ENCODE data around the gene CMIP. TPM values are rescaled to one million over a fixed set of nuclear protein-coding genes. Genes with fewer than 3 reads are reported as not detected.

The CMIP gene
- total and polyA plus RNA-seq, 3 donors from 2014 or later, result 34.9 to 72.5 (median 42.0) TPM

DNA sequence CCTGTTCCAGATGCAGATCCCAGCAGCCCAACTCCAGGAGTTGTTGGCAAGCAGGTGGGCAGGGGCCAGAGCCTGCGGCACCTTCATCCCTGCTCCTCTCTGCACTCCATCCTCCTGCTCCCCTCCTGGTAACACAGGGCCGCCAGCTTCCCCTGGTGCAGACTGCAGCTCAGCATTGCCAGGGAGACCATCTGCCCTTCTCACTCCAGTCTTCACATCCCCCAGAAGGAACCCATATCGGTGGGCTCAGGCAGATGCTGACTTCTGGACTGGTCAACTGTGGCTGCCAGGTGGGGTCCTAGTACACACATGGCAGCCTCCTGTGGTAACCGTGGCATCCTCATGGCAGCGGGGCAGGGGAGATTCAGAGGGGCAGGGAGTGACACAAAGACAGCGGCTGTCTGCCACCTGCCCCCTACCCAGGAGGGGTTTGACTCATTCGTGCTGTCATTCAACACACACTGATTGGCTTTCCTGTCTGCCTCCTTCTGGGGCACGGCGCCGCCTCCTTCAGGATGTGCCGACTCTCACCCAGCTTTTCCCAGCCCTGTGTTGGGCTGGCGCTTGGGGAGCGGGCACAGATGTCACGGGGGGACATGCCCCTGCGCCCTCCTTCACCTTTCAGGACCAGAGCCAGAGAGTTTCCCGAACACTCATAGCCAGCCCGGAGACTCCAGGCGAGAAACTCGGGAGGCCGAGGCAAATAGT, 120.9 kb downstream of the CMIP start:
- intact Hi-C loops (cut with DNase I; ENCODE audit: low total_unique reads), result no loop called here
- no peak for TF ChIP-seq POLR2A (IDR thresholded peaks at IDR 0.05)
- TF ChIP-seq, protein P1, sequence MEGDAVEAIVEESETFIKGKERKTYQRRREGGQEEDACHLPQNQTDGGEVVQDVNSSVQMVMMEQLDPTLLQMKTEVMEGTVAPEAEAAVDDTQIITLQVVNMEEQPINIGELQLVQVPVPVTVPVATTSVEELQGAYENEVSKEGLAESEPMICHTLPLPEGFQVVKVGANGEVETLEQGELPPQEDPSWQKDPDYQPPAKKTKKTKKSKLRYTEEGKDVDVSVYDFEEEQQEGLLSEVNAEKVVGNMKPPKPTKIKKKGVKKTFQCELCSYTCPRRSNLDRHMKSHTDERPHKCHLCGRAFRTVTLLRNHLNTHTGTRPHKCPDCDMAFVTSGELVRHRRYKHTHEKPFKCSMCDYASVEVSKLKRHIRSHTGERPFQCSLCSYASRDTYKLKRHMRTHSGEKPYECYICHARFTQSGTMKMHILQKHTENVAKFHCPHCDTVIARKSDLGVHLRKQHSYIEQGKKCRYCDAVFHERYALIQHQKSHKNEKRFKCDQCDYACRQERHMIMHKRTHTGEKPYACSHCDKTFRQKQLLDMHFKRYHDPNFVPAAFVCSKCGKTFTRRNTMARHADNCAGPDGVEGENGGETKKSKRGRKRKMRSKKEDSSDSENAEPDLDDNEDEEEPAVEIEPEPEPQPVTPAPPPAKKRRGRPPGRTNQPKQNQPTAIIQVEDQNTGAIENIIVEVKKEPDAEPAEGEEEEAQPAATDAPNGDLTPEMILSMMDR (IDR thresholded peaks at IDR 0.05), result no peak
- H3K27ac ChIP-seq, result no peak overlapping the region
- no peaks in the 10 kb centered on the region for H3K9me3 ChIP-seq
- 88 to 96% methylated on average over 20 of the region's 20 CpGs for WGBS, 2 donors
- H3K4me3 ChIP-seq, result no peak overlapping the region
- no peaks in the 10 kb centered on the region for H3K4me1 ChIP-seq
- no peaks in the 10 kb centered on the region for H3K36me3 ChIP-seq (ENCODE audit: low read depth, missing control alignments)
- DNase-seq, result no peak
- no peaks in the 10 kb centered on the region for H3K27me3 ChIP-seq

DNA sequence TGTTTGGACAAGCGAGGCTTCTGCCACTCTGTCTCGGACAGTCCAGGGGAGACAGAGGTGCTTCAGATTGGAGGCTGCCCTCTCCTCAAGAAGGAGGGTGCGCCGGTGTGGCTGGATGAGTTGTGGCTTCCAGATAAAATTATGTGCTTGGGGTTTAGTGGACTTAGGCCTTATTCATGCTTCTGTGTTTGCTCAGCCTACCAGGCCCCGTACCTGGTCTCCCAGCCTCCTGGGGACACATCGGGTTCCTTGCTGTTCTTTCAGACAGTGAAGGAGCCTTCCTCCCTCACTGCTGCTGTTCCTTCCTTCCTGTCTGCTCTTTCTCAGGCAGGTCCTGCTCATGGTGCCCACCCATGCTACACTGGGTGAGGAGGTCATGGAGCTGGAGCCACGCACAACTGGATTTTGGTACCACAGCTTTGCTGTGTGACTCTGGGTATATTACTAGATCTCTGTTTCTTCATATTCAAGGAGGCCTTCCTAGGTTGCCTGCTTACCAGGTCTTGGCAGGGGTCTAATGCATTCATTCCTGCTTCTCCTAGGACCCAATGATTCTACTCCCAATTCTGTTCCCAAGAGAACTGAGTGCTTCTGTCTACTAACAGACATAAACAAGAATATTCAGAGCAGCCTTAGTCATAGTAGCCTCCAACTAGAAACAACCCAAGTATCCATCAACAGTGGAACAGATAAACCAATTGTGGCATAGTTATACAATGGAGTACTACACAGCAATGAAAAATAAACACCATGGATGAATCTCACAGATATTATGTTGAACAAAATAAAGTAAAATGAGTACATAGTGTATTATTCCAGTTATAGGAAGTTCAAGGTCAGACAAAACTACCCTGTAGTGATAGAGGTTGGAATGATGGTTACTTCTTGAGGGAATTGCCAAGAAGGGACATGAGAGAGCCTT, 121.7 kb downstream of the CMIP start:
- no peaks in the 10 kb centered on the region for H3K4me1 ChIP-seq
- intact Hi-C loops (cut with DNase I; ENCODE audit: low total_unique reads), result no loop called here

DNA sequence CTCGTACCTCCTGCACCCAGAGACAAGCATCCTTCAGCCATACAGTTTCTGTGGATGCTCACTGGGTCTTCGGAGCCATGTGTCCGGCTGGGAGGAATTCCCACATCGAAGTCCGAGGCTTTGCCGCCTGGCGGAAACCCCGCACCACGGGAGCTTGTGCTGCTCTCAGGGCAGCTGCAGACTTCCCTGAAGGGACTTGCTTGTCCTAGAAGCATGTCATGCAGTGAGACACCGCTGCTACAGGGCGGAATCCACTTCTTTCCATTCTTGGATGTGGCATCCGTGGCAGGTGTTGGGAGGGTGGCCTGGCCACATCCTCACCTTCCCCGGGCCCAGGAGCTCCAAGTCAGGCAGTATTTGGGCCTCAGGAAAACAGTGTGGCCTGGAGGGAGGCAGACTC, 122.5 kb downstream of the CMIP start:
- Histone ChIP-seq H3K36me3 (ENCODE audit: low read depth, missing control alignments) (no peaks in the 10 kb centered on the region), H3K4me1 (peaks cover 4% of the 10 kb centered on the region), H3K4me3 (no peak overlapping the region), H3K27ac (no peak overlapping the region), H3K27me3 (no peaks in the 10 kb centered on the region), H3K9me3 (no peaks in the 10 kb centered on the region)
- intact Hi-C loops (cut with DNase I; ENCODE audit: low total_unique reads), result no loop called here
- DNase-seq, result no peak
- 87 to 89% methylated on average over 12 to 13 of the region's 13 CpGs for WGBS, 2 donors
- TF ChIP-seq, protein P1 (IDR thresholded peaks at IDR 0.05), result no peak
- no peak for TF ChIP-seq POLR2A (IDR thresholded peaks at IDR 0.05)

More for the DNA sequence above, 121.7 kb downstream of the CMIP start:
- TF ChIP-seq POLR2A (IDR thresholded peaks at IDR 0.05), result no peak
- TF ChIP-seq, protein P1 (IDR thresholded peaks at IDR 0.05), result no peak
- no peak for DNase-seq
- no peaks in the 10 kb centered on the region for H3K27me3 ChIP-seq
- H3K27ac ChIP-seq, result no peak overlapping the region
- 94 to 100% methylated on average over 7 of the region's 7 CpGs for WGBS, 2 donors
- H3K36me3 ChIP-seq (ENCODE audit: low read depth, missing control alignments), result no peaks in the 10 kb centered on the region
- no peaks in the 10 kb centered on the region for H3K9me3 ChIP-seq
- H3K4me3 ChIP-seq, result no peak overlapping the region

DNA sequence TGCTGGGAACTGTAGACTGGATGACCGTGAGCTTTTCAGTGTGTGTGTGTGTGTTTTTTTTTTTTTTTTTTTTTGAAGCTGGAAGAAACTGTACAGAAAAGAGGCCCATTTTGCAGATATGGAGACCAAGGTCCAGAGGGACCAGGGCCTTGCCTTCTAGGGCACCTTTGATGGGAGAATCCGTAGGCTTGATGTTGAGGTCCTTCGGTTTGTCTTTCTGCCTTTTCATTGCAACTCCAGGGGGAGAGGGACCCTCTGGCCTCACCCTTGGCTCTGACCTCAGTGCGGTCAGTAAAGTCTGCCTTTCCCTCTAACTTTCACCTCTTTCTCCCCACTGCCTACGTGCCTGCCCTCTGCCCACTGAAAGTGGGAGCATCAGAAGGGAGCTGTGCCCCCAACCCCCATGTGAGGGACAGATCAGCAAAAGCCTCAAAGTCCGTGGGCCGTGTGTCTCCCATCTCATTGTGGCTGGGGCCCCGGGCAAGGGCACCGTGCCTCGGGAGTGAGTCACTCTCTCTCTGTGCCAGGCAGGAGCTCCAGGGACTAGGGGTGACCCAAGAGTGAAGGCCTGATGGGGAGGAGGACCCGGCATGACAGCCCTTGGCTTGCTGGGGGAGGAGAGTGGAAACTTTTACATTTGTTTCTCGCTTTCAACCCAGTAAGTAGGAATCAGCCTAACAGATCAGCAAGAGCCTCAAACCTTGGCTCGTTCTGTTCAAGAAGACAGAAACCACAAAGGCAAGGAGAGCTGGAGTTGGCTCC, 123.6 kb downstream of the CMIP start:
- no peak for DNase-seq
- Histone ChIP-seq H3K36me3 (ENCODE audit: low read depth, missing control alignments) (no peaks in the 10 kb centered on the region), H3K4me3 (no peak overlapping the region), H3K27me3 (no peaks in the 10 kb centered on the region), H3K9me3 (no peaks in the 10 kb centered on the region), H3K4me1 (peaks cover 7% of the 10 kb centered on the region), H3K27ac (no peak overlapping the region)
- intact Hi-C loops (cut with DNase I; ENCODE audit: low total_unique reads), result no loop called here
- 52 to 61% methylated on average over 13 of the region's 13 CpGs for WGBS, 2 donors
- TF ChIP-seq POLR2A (IDR thresholded peaks at IDR 0.05), result no peak

DNA sequence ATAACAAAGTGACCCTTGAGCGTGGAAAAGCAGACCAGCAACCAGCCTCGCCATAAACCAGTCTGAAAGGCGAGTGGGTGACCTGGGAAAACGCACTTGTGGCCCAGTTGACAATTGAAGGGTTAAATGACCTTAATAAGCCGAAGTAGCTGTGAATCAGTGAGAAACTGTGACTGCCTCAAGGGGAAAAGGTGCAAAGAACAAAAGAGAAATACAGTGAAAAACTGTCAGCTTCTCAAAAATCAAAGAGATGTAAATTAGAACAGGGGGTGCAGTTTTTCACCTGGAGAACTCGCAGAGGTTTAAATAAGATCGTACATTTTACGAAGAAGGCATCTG, 124.1 kb downstream of the CMIP start:
- intact Hi-C loops (cut with DNase I; ENCODE audit: low total_unique reads), result no loop called here
- no peaks in the 10 kb centered on the region for H3K36me3 ChIP-seq (ENCODE audit: low read depth, missing control alignments)
- TF ChIP-seq, protein P1 (IDR thresholded peaks at IDR 0.05), result no peak
- no peak for TF ChIP-seq POLR2A (IDR thresholded peaks at IDR 0.05)
- H3K27me3 ChIP-seq, result no peaks in the 10 kb centered on the region
- H3K4me3 ChIP-seq, result no peak overlapping the region
- H3K4me1 ChIP-seq, result peaks cover 7% of the 10 kb centered on the region
- no peak overlapping the region for H3K27ac ChIP-seq
- DNase-seq, result no peak
- 66 to 78% methylated on average over 8 of the region's 8 CpGs for WGBS, 2 donors
- H3K9me3 ChIP-seq, result no peaks in the 10 kb centered on the region
